IMR-90 (cell line): ENCODE data around the gene TAPT1. TPM values are rescaled to one million over a fixed set of nuclear protein-coding genes. Genes with fewer than 3 reads are reported as not detected.

Experiments used
- ATAC-seq: fragments of 200-7000 bp; cut with Tn5 transposase; 2 replicates; pipeline ENCODE4 v1.9.1; 2020; ENCODE audit warnings: low read depth, mild to moderate bottlenecking, moderate library complexity
- BruUV-seq: library from RNA; stranded (reverse); fragments of 400-500 nt; replicated peaks from 2 replicates; lab custom pipeline; 2021; lab: Mats Ljungman, UMichigan
- CTCF ChIA-PET: fragments of 300-600 bp; formaldehyde crosslinking; extraction: SDS; loops from one replicate; lab custom pipeline; 2021; ENCODE audit warnings: antibody characterized with exemption; lab: Yijun Ruan, JAX
- POLR2A ChIA-PET: fragments of 300-600 bp; sonication (Branson Sonifier 250); formaldehyde crosslinking; loops from one replicate; lab custom pipeline; 2022; ENCODE audit warnings: antibody characterized with exemption; ENCODE audit not compliant: unreplicated experiment; lab: Charles Lee
- DNase-seq: peaks from one replicate; pipeline ENCODE4 v3.0.0; 2013
- H2AFZ ChIP-seq: replicated peaks from 2 replicates; pipeline ENCODE3; 2013; ENCODE audit warnings: low read length, mild to moderate bottlenecking; ENCODE audit not compliant: poor library complexity
- H2AK5ac ChIP-seq: 2 replicates; pipeline ENCODE4 v1.6.1; 2013; ENCODE audit warnings: low read depth, low read length, inconsistent platforms
- H2AK9ac ChIP-seq: replicated peaks from 2 replicates; pipeline ENCODE3; 2013; ENCODE audit warnings: mild to moderate bottlenecking, low read depth, low read length, moderate library complexity; ENCODE audit not compliant: poor library complexity
- H2BK120ac ChIP-seq: 2 replicates; pipeline ENCODE4 v1.6.1; 2013; ENCODE audit warnings: low read depth, low read length, inconsistent platforms
- H2BK15ac ChIP-seq: 3 replicates; pipeline ENCODE4 v1.6.1; 2013; ENCODE audit warnings: low read depth, low read length, inconsistent platforms
- H2BK20ac ChIP-seq: 2 replicates; pipeline ENCODE4 v1.6.1; 2013; ENCODE audit warnings: low read depth, mild to moderate bottlenecking, inconsistent platforms, low read length, moderate library complexity
- H2BK5ac ChIP-seq: 2 replicates; pipeline ENCODE4 v1.6.1; 2013; ENCODE audit warnings: mild to moderate bottlenecking, low read depth, low read length, inconsistent platforms; ENCODE audit not compliant: poor library complexity, severe bottlenecking
- H3K14ac ChIP-seq: replicated peaks from 2 replicates; pipeline ENCODE4 v1.6.1; 2013; ENCODE audit warnings: low read depth, low read length, inconsistent platforms
- H3K18ac ChIP-seq: 2 replicates; pipeline ENCODE4 v1.6.1; 2013; ENCODE audit warnings: low read depth, low read length, control low read depth
- H3K23ac ChIP-seq: 2 replicates; pipeline ENCODE4 v1.6.1; 2013; ENCODE audit warnings: low read depth, low read length, inconsistent platforms
- H3K27ac ChIP-seq: 2 replicates; pipeline ENCODE4 v1.5.1; 2013; ENCODE audit warnings: mild to moderate bottlenecking, control low read depth, low read length; ENCODE audit not compliant: insufficient read depth
- H3K27me3 ChIP-seq: 2 replicates; pipeline ENCODE4 v1.6.1; 2013; ENCODE audit warnings: low read length; ENCODE audit not compliant: control insufficient read depth, insufficient read depth
- H3K36me3 ChIP-seq: 2 replicates; pipeline ENCODE4 v1.6.1; 2013; ENCODE audit warnings: low read length, mixed read lengths; ENCODE audit not compliant: control insufficient read depth, insufficient read depth
- H3K4ac ChIP-seq: 2 replicates; pipeline ENCODE4 v1.6.1; 2013; ENCODE audit warnings: low read depth, low read length, inconsistent platforms
- H3K4me1 ChIP-seq: 2 replicates; pipeline ENCODE4 v1.6.1; 2013; ENCODE audit warnings: low read length, mixed read lengths; ENCODE audit not compliant: control insufficient read depth, insufficient read depth
- H3K4me2 ChIP-seq: 2 replicates; pipeline ENCODE4 v1.6.1; 2013; ENCODE audit warnings: low read depth, mild to moderate bottlenecking, control low read depth, low read length, moderate library complexity
- H3K4me3 ChIP-seq: 2 replicates; pipeline ENCODE4 v1.5.1; 2013; ENCODE audit warnings: low read depth, mild to moderate bottlenecking, control low read depth, low read length, moderate library complexity; ENCODE audit not compliant: insufficient read depth
- H3K56ac ChIP-seq: 2 replicates; pipeline ENCODE4 v1.6.1; 2013; ENCODE audit warnings: low read length, inconsistent platforms; ENCODE audit not compliant: insufficient read depth; ENCODE audit errors: extremely low read depth
- H3K79me1 ChIP-seq, 2 experiments: 2 replicates each; pipeline ENCODE4 v1.6.1; 2013; ENCODE audit warnings: low read length in 2 of 2, inconsistent platforms in 1 of 2, low read depth in 1 of 2
- H3K9ac ChIP-seq: 2 replicates; pipeline ENCODE4 v1.6.1; 2013; ENCODE audit warnings: low read depth, low read length, control low read depth
- H3K9me1 ChIP-seq: 2 replicates; pipeline ENCODE4 v1.6.1; 2013; ENCODE audit warnings: low read length, inconsistent platforms; ENCODE audit not compliant: insufficient read depth
- H3K9me3 ChIP-seq: 2 replicates; pipeline ENCODE4 v1.6.1; 2013; ENCODE audit warnings: low read length; ENCODE audit not compliant: control insufficient read depth, insufficient read depth
- H4K20me1 ChIP-seq: 2 replicates; pipeline ENCODE4 v1.6.1; 2013; ENCODE audit warnings: low read length, inconsistent platforms; ENCODE audit not compliant: insufficient read depth
- H4K5ac ChIP-seq: 2 replicates; pipeline ENCODE4 v1.6.1; 2013; ENCODE audit warnings: mild to moderate bottlenecking, low read depth, low read length, control low read depth
- H4K8ac ChIP-seq, 2 experiments: 2 replicates each; pipeline ENCODE4 v1.6.1; 2013; ENCODE audit warnings: low read depth in 2 of 2, low read length in 2 of 2, control low read depth in 1 of 2, inconsistent platforms in 1 of 2
- H4K91ac ChIP-seq: 2 replicates; pipeline ENCODE4 v1.6.1; 2013; ENCODE audit warnings: low read depth, low read length, inconsistent platforms; ENCODE audit not compliant: insufficient read depth
- BHLHE40 ChIP-seq: fragments of 150-350 bp; IDR thresholded peaks from 2 replicates; pipeline ENCODE4 v1.6.1; 2016; ENCODE audit warnings: mild to moderate bottlenecking, low read depth, low read length
- CEBPB ChIP-seq: IDR thresholded peaks from 2 replicates; pipeline ENCODE4 v1.6.1; 2012; ENCODE audit warnings: low read depth, low read length, improper control_type of control experiment
- FOS ChIP-seq: fragments of 150-350 bp; IDR thresholded peaks from 2 replicates; pipeline ENCODE4 v1.6.1; 2016; ENCODE audit warnings: low read depth, low read length
- MAFK ChIP-seq: IDR thresholded peaks from 2 replicates; pipeline ENCODE4 v1.6.1; 2012; ENCODE audit warnings: low read depth, low read length, improper control_type of control experiment
- MXI1 ChIP-seq: IDR thresholded peaks from 2 replicates; pipeline ENCODE4 v1.6.1; 2012; ENCODE audit warnings: low read depth, mild to moderate bottlenecking, low read length, moderate library complexity, borderline replicate concordance
- RAD21 ChIP-seq: IDR thresholded peaks from 2 replicates; pipeline ENCODE4 v1.6.1; 2012; ENCODE audit warnings: low read length, improper control_type of control experiment
- RCOR1 ChIP-seq: IDR thresholded peaks from 2 replicates; pipeline ENCODE4 v1.6.1; 2012; ENCODE audit warnings: mild to moderate bottlenecking, low read length, improper control_type of control experiment; ENCODE audit not compliant: insufficient replicate concordance
- RFX5 ChIP-seq: IDR thresholded peaks from 2 replicates; pipeline ENCODE4 v1.8.0; 2012; ENCODE audit warnings: low read depth, mild to moderate bottlenecking, low read length, moderate library complexity
- SMC3 ChIP-seq: fragments of 150-350 bp; IDR thresholded peaks from 2 replicates; pipeline ENCODE4 v1.6.1; 2016; ENCODE audit warnings: low read depth, mild to moderate bottlenecking, antibody characterized with exemption, low read length, moderate library complexity
- WGBS, 2 experiments: methylation state at CpG; one replicate each; pipeline versions ENCODE4 v1.1.5 to v1.1.7; 2013; ENCODE audit warnings: missing lambda C conversion rate in 2 of 2; ENCODE audit not compliant: insufficient read length in 1 of 2; ENCODE audit errors: extremely low coverage in 2 of 2; 5-methylcytosine and 5-hydroxymethylcytosine counted together
- dilution Hi-C: fragments of 300-500 bp; cut with HindIII; formaldehyde crosslinking; loops from one replicate; pipeline ENCODE4 v1.14.3; 2018; ENCODE audit warnings: low sequenced_read_pairs; ENCODE audit not compliant: unreplicated experiment
- in situ Hi-C: fragments of 300-500 bp; cut with MboI; formaldehyde crosslinking; loops from 3 replicates; pipeline ENCODE4 v1.14.3; 2019; ENCODE audit warnings: low sequenced_read_pairs, inconsistent platforms, mixed read lengths
- intact Hi-C: fragments of 100-400 bp; cut with micrococcal nuclease; formaldehyde crosslinking; loops from 2 replicates; pipeline ENCODE4 v1.10.0; 2022
- polyA plus RNA-seq, 3 experiments: library from polyadenylated mRNA; depleted of rRNA; stranded (reverse); fragments of >200 nt; gene quantifications; 2 replicates each; pipeline ENCODE4 v1.2.3, GENCODE V29; 2012; ENCODE audit warnings: low replicate concordance in 1 of 3
- total RNA-seq: library from RNA; depleted of rRNA; stranded (reverse); fragments of >200 nt; gene quantifications from 2 replicates; pipeline ENCODE4 v1.2.3, GENCODE V29; 2012
- TF ChIP-seq, protein P1 (sequence below): fragments of 150-350 bp; IDR thresholded peaks from 2 replicates; pipeline ENCODE4 v1.6.1; 2016; ENCODE audit warnings: low read depth, mild to moderate bottlenecking, low read length, moderate library complexity, borderline replicate concordance
- TF ChIP-seq, protein P2 (sequence below): conservative IDR thresholded peaks from 2 replicates; pipeline ENCODE4 v1.5.1; 2012; ENCODE audit warnings: mild to moderate bottlenecking, low read depth, low read length, improper control_type of control experiment
- TF ChIP-seq, protein P3 (sequence below): fragments of 150-350 bp; IDR thresholded peaks from 2 replicates; pipeline ENCODE4 v1.6.1; 2017; ENCODE audit warnings: mild to moderate bottlenecking, antibody characterized with exemption, low read length, low read depth

TAPT1 gene
- total and polyA plus RNA-seq, 2 of the 4 experiments (the other 2 are of a cell fraction), result 5.6 to 12.2 TPM

DNA sequence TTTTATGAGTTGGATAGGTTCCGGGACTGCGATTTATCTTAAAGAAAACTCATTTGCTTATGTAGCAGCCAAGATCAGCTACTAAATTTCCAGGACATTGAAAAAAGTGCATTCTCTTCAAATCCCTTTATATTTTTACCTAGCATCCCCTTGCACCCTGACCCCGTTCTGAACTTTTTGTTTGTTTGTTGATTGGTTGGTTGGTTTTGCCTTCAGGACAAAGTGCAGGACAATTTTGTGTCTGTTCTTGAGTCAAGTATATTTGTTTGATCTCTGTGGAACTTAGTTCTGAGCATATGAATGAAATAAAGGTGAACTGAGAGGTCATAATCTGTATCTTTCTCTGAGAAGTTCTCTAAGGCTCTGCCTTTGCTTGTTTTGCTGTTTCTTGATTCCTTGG is 12.8 kb upstream of the TAPT1 start:
- POLR2A ChIA-PET, result no interaction called here

More for the DNA sequence above, 12.8 kb upstream of the TAPT1 start:
- Histone ChIP-seq H3K27me3 (peaks cover 3% of the 10 kb centered on the region; the same call in 1 of the 2 replicates), H2BK120ac (no peak overlapping the region), H3K79me1 (no peaks in the 10 kb centered on the region), H4K8ac (no peak overlapping the region), H3K18ac (no peak overlapping the region), H4K20me1 (no peaks in the 10 kb centered on the region), H2BK15ac (no peak overlapping the region), H3K56ac (no peak overlapping the region), H2BK20ac (no peak overlapping the region), H3K27ac (no peak overlapping the region), H3K36me3 (no peaks in the 10 kb centered on the region), H2AK5ac (no peak overlapping the region), H2BK5ac (no peak overlapping the region), H3K23ac (no peak overlapping the region), H4K91ac (no peak overlapping the region), H3K4me2 (no peak overlapping the region), H2AFZ (no peak overlapping the region), H3K9me1 (no peaks in the 10 kb centered on the region), H4K5ac (no peak overlapping the region), H3K9me3 (no peaks in the 10 kb centered on the region), H3K14ac (no peak overlapping the region), H3K9ac (no peak overlapping the region), H3K4me3 (no peak overlapping the region), H2AK9ac (no peak overlapping the region), H3K4me1 (no peaks in the 10 kb centered on the region), H3K4ac (no peak overlapping the region)
- intact Hi-C loops (no loop called here), in situ Hi-C loops (no loop called here), dilution Hi-C loops (no loop called here)
- BruUV-seq, result no TSS peak
- TF ChIP-seq, protein P1, sequence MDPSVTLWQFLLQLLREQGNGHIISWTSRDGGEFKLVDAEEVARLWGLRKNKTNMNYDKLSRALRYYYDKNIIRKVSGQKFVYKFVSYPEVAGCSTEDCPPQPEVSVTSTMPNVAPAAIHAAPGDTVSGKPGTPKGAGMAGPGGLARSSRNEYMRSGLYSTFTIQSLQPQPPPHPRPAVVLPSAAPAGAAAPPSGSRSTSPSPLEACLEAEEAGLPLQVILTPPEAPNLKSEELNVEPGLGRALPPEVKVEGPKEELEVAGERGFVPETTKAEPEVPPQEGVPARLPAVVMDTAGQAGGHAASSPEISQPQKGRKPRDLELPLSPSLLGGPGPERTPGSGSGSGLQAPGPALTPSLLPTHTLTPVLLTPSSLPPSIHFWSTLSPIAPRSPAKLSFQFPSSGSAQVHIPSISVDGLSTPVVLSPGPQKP, result no peak
- TF ChIP-seq FOS, result no peak
- TF ChIP-seq, protein P2, sequence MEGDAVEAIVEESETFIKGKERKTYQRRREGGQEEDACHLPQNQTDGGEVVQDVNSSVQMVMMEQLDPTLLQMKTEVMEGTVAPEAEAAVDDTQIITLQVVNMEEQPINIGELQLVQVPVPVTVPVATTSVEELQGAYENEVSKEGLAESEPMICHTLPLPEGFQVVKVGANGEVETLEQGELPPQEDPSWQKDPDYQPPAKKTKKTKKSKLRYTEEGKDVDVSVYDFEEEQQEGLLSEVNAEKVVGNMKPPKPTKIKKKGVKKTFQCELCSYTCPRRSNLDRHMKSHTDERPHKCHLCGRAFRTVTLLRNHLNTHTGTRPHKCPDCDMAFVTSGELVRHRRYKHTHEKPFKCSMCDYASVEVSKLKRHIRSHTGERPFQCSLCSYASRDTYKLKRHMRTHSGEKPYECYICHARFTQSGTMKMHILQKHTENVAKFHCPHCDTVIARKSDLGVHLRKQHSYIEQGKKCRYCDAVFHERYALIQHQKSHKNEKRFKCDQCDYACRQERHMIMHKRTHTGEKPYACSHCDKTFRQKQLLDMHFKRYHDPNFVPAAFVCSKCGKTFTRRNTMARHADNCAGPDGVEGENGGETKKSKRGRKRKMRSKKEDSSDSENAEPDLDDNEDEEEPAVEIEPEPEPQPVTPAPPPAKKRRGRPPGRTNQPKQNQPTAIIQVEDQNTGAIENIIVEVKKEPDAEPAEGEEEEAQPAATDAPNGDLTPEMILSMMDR, result no peak
- no peak for TF ChIP-seq MAFK
- TF ChIP-seq MXI1, result no peak
- no peak for TF ChIP-seq RAD21
- no peak for TF ChIP-seq SMC3
- TF ChIP-seq BHLHE40, result no peak
- no peak for TF ChIP-seq RFX5
- no peak for TF ChIP-seq CEBPB
- TF ChIP-seq, protein P3, sequence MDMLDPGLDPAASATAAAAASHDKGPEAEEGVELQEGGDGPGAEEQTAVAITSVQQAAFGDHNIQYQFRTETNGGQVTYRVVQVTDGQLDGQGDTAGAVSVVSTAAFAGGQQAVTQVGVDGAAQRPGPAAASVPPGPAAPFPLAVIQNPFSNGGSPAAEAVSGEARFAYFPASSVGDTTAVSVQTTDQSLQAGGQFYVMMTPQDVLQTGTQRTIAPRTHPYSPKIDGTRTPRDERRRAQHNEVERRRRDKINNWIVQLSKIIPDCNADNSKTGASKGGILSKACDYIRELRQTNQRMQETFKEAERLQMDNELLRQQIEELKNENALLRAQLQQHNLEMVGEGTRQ, result no peak
- no peak for TF ChIP-seq RCOR1
- DNase-seq (no peak), ATAC-seq (no peak)
- CTCF ChIA-PET, result no interaction called here
- WGBS, 2 experiments, result no CpG with 5 or more reads among the region's 3 CpGs
